ENCODE data around the gene GRM8. TPM values are rescaled to one million over a fixed set of nuclear protein-coding genes. Genes with fewer than 3 reads are reported as not detected.

Gene GRM8
- total and polyA plus RNA-seq, 4 donors = 0.28 to 4.9 (median 2.8) TPM

DNA sequence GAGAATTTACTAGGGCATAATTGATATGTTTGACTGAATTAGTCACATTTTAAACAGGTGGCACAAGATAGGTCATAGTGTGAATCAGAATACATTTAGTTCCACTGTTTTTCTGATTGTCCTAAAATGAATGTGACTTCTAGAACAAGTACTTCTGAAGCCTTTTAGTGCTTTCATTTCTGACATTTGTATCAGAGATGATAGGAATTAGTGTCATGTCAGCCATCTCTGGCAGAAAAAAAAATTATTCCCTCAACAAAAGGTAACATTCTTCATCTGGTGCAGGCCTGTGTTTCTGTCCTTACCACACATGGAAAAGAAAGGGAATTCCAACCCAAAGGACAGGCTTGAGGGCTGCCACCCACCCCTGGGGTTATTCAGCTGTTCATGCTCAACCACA, 21.3 kb downstream of the GRM8 start:
- H3K9ac ChIP-seq (ENCODE audit: low read depth in 1 of 2, low read length in 2 of 2) = no peak overlapping the region
- H3K4me1 ChIP-seq (ENCODE audit: control insufficient read depth in 4 of 4, insufficient read depth in 4 of 4, low read length in 3 of 4) = peaks cover 0 to 2% (median 0%) of the 10 kb centered on the region in 4 donors
- no peak for DNase-seq (ENCODE audit: low spot score)
- no peaks in the 10 kb centered on the region for H3K9me3 ChIP-seq (ENCODE audit: control insufficient read depth in 4 of 4, low read length in 3 of 4)
- no peaks in the 10 kb centered on the region for H3K27me3 ChIP-seq (ENCODE audit: control insufficient read depth in 4 of 4, insufficient read depth in 4 of 4, low read length in 3 of 4)
- H3K27ac ChIP-seq (ENCODE audit: low read depth in 1 of 2, low read length in 2 of 2) = no peak overlapping the region
- H3K4me3 ChIP-seq (ENCODE audit: low read depth in 1 of 3, low read length in 3 of 3) = no peak overlapping the region
- no peak for TF ChIP-seq YY1 (IDR thresholded peaks at IDR 0.05)
- TF ChIP-seq FOXA1 (IDR thresholded peaks at IDR 0.05) = no peak
- TF ChIP-seq, protein P1, sequence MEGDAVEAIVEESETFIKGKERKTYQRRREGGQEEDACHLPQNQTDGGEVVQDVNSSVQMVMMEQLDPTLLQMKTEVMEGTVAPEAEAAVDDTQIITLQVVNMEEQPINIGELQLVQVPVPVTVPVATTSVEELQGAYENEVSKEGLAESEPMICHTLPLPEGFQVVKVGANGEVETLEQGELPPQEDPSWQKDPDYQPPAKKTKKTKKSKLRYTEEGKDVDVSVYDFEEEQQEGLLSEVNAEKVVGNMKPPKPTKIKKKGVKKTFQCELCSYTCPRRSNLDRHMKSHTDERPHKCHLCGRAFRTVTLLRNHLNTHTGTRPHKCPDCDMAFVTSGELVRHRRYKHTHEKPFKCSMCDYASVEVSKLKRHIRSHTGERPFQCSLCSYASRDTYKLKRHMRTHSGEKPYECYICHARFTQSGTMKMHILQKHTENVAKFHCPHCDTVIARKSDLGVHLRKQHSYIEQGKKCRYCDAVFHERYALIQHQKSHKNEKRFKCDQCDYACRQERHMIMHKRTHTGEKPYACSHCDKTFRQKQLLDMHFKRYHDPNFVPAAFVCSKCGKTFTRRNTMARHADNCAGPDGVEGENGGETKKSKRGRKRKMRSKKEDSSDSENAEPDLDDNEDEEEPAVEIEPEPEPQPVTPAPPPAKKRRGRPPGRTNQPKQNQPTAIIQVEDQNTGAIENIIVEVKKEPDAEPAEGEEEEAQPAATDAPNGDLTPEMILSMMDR (IDR thresholded peaks at IDR 0.05; ENCODE audit: low read depth, low read length, missing input control) = no peak
- TF ChIP-seq JUND (IDR thresholded peaks at IDR 0.05) = no peak
- TF ChIP-seq HNF4A (conservative IDR thresholded peaks at IDR 0.05) = no peak
- no peak for TF ChIP-seq ZBTB33 (IDR thresholded peaks at IDR 0.05)
- no peak for TF ChIP-seq FOXA2 (IDR thresholded peaks at IDR 0.05)
- no peak for TF ChIP-seq EGR1 (IDR thresholded peaks at IDR 0.05; ENCODE audit: low read depth in 2 of 2)
- no peak for TF ChIP-seq RAD21 (IDR thresholded peaks at IDR 0.05)
- TF ChIP-seq HNF4G (IDR thresholded peaks at IDR 0.05) = no peak
- TF ChIP-seq GABPA (IDR thresholded peaks at IDR 0.05 in 1 of 2, conservative IDR thresholded peaks at IDR 0.05 in 1 of 2) = no peak
- no peak for TF ChIP-seq RXRA (IDR thresholded peaks at IDR 0.05)
- no peak for TF ChIP-seq ATF3 (IDR thresholded peaks at IDR 0.05)
- no peak for TF ChIP-seq MAX (IDR thresholded peaks at IDR 0.05)
- TF ChIP-seq, protein P2, sequence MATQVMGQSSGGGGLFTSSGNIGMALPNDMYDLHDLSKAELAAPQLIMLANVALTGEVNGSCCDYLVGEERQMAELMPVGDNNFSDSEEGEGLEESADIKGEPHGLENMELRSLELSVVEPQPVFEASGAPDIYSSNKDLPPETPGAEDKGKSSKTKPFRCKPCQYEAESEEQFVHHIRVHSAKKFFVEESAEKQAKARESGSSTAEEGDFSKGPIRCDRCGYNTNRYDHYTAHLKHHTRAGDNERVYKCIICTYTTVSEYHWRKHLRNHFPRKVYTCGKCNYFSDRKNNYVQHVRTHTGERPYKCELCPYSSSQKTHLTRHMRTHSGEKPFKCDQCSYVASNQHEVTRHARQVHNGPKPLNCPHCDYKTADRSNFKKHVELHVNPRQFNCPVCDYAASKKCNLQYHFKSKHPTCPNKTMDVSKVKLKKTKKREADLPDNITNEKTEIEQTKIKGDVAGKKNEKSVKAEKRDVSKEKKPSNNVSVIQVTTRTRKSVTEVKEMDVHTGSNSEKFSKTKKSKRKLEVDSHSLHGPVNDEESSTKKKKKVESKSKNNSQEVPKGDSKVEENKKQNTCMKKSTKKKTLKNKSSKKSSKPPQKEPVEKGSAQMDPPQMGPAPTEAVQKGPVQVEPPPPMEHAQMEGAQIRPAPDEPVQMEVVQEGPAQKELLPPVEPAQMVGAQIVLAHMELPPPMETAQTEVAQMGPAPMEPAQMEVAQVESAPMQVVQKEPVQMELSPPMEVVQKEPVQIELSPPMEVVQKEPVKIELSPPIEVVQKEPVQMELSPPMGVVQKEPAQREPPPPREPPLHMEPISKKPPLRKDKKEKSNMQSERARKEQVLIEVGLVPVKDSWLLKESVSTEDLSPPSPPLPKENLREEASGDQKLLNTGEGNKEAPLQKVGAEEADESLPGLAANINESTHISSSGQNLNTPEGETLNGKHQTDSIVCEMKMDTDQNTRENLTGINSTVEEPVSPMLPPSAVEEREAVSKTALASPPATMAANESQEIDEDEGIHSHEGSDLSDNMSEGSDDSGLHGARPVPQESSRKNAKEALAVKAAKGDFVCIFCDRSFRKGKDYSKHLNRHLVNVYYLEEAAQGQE (IDR thresholded peaks at IDR 0.05) = no peak
- no peak for TF ChIP-seq SP1 (IDR thresholded peaks at IDR 0.05)
- no peak for TF ChIP-seq TAF1 (conservative IDR thresholded peaks at IDR 0.05)
- no peaks in the 10 kb centered on the region for H3K36me3 ChIP-seq (ENCODE audit: control insufficient read depth in 4 of 4, insufficient read depth in 3 of 4, low read depth in 1 of 4, low read length in 3 of 4)
